ENCODE data around the gene EXOC6.

EXOC6 gene

GRCh38 chr10:92848037-92848440, 281 bp upstream of the EXOC6 start:
- Histone ChIP-seq H3K36me3 (ENCODE audit: control insufficient read depth in 2 of 2, insufficient read depth in 1 of 2, low read length in 2 of 2) (no peaks in the 10 kb centered on the region), H3K27ac (ENCODE audit: extremely low read depth, low read depth, low read length) (peak overlapping the region; percentile 89; the same call in 1 of the 2 replicates), H3K4me3 (ENCODE audit: low read depth, low read length) (peak overlapping the region; percentile 90), H3K9me3 (ENCODE audit: control insufficient read depth, insufficient read depth, low read depth, low read length) (no peaks in the 10 kb centered on the region), H3K4me1 (ENCODE audit: control insufficient read depth, insufficient read depth, low read length) (peaks cover 3% of the 10 kb centered on the region; the same call in 1 of the 2 replicates)
- CTCF ChIA-PET: interaction anchor here (0.6 to 1.7 kb wide), 3 partner anchors 8 to 15 kb away, joined by 3 to 6 read pairs (median 3); no protein-coding TSS in a partner anchor
- POLR2A ChIA-PET: interaction anchor here (0.6 to 1.6 kb wide), 15 partner anchors 8 to 1451 kb away, joined by 3 to 13 read pairs (median 4); partner anchors contain the start of gene IDE
- TF ChIP-seq PRDM10 (tag by site-specific recombination; IDR thresholded peaks at IDR 0.05): no peak
- no peak for TF ChIP-seq ZNF777 (tag by site-specific recombination; IDR thresholded peaks at IDR 0.05; ENCODE audit: borderline replicate concordance)
- no peak for TF ChIP-seq GLIS2 (tag by site-specific recombination; IDR thresholded peaks at IDR 0.05)
- no peak for TF ChIP-seq ZNF660 (tag by site-specific recombination; IDR thresholded peaks at IDR 0.05)
- peak; percentile 52 for TF ChIP-seq ZFHX2 (tag by site-specific recombination; conservative IDR thresholded peaks at IDR 0.05)
- no peak for TF ChIP-seq ZNF580 (tag by site-specific recombination; IDR thresholded peaks at IDR 0.05)
- no peak for TF ChIP-seq ZNF704 (tag by site-specific recombination; IDR thresholded peaks at IDR 0.05)
- TF ChIP-seq PATZ1 (tag by site-specific recombination; IDR thresholded peaks at IDR 0.05): peak; percentile 66
- no peak for TF ChIP-seq ZNF18 (tag by site-specific recombination; IDR thresholded peaks at IDR 0.05)
- TF ChIP-seq BCL11B (tag by site-specific recombination; IDR thresholded peaks at IDR 0.05; ENCODE audit: low read depth): no peak
- TF ChIP-seq REPIN1 (tag by site-specific recombination; IDR thresholded peaks at IDR 0.05; ENCODE audit: low read depth): no peak
- peak; percentile 47; the same call in 1 of the 2 replicates for TF ChIP-seq EGR2 (tag by site-specific recombination; IDR thresholded peaks at IDR 0.05; ENCODE audit: low read depth)
- no peak for TF ChIP-seq GLI2 (tag by site-specific recombination; IDR thresholded peaks at IDR 0.05; ENCODE audit: borderline replicate concordance, low read depth)
- TF ChIP-seq ZNF76 (tag by site-specific recombination; IDR thresholded peaks at IDR 0.05; ENCODE audit: borderline replicate concordance, low read depth): peak; percentile 4; the same call in 1 of the 2 replicates
- TF ChIP-seq ZNF555 (tag by site-specific recombination; conservative IDR thresholded peaks at IDR 0.05): no peak
- TF ChIP-seq ZNF221 (tag by site-specific recombination; IDR thresholded peaks at IDR 0.05; ENCODE audit: borderline replicate concordance): no peak
- TF ChIP-seq ZNF449 (tag by site-specific recombination; IDR thresholded peaks at IDR 0.05): no peak
- TF ChIP-seq ZNF544 (tag by site-specific recombination; IDR thresholded peaks at IDR 0.05): no peak
- peak; percentile 77 for TF ChIP-seq HIC1 (tag by site-specific recombination; IDR thresholded peaks at IDR 0.05)
- TF ChIP-seq ZNF529 (tag by site-specific recombination; IDR thresholded peaks at IDR 0.05; ENCODE audit: insufficient replicate concordance): no peak
- no peak for TF ChIP-seq ZNF585B (tag by site-specific recombination; IDR thresholded peaks at IDR 0.05)

Data from HEK293 (cell line).